GM18508 (cell line): ENCODE measurements around the gene PRKG1.
"Not testable (repeated sequence)": the region's sequence is repeated elsewhere in the genome, so short reads cannot be mapped to it uniquely, and the experiment has no call there.

Source experiments
- ATAC-seq: cut with Tn5 transposase; IDR thresholded peaks from one replicate; pipeline ENCODE4 v1.9.1; 2021; ENCODE audit warnings: moderate number of reproducible peaks; ENCODE audit not compliant: insufficient read depth, unreplicated experiment

PRKG1 gene

GRCh38 chr10:51983481-51983880, 909.2 kb downstream of the PRKG1 start:
- no peak for ATAC-seq

DNA sequence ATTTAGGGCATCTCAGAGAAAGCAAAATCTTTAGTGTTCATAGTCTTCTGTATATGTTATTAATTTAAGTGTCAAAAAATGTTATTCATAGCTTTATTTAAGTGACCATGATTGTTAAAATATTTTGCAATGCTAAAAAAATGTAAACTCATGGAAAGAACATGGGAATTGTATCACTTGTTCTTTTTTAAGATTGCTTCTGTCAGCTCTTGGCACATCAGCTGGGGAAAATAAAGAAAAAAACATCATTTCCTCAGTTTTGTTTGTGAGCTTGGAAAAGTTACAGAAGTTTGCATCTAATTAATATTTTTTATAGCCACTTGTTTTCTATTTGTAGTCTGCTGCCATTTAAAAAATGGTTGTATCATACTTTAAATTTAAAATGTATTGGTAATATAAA, 911.0 kb downstream of the PRKG1 start:
- ATAC-seq, result no peak

DNA sequence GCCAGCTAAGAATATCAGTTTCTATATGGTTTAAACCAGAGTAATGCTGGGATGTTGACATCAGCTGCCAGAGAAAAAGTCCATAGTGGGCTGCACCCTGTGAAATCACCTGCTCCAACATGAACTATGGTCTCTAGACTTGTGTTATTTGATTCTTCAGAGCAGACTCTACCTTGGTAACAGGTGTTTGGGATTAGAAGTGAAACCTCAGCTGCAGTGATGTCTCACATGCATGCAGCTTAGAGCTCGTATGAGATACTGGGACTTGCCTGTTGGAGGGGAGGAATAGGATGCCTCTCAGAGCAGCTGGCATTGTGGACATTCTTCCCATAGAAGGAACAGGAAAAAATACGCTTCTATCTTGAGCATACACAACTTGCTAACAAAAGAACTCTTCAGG, 912.2 kb downstream of the PRKG1 start:
- ATAC-seq, result no peak

DNA sequence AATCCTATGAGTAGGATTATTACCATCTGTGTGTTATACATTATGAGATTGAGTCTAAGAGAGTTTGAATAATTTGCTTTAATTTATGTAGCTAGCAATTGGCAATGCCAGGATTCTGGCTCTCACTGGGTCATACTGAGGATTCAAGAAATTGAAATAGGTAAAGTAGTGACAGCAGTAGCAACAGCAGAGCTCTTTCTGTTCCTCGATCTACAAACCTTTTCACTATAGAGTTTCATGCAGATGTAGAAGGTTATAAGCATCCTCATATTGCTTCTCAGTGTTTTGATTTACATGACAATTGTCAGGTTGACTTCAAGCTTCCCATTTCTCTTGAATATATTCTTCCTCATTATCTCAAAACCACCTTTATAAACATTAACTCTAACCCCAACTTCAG, 919.2 kb downstream of the PRKG1 start:
- ATAC-seq, result no peak

- no peak for ATAC-seq
Measured at GRCh38 chr10:51999096-51999495, 924.8 kb downstream of the PRKG1 start.

DNA sequence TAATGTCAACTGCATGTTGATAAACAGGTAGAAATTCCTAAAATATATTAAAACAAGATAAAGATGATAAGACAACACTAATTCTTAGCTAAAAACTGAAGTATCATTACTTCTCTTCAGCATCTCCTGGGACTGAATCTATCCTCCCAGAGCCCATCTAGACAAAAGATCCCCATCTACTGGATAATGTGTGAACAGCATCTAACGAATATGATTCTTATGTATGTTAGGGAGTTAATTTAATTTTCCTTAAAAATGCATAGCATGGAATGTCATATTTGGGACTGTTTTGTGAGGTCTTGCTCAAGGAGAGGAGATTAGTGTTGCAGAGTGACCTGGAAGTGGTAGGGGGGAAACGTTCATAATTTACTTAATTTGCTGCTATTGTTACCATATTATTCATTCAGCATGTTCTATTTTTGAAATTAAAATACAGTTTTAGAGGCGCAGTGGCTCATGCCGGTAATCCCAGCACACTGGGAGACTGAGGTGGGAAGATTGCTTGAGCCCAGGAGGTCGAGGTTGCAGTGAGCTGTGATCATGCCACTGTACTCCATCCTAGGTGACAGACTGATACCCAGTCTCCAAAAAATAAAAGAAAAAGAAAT, 930.2 kb downstream of the PRKG1 start:
- ATAC-seq, result no peak

DNA sequence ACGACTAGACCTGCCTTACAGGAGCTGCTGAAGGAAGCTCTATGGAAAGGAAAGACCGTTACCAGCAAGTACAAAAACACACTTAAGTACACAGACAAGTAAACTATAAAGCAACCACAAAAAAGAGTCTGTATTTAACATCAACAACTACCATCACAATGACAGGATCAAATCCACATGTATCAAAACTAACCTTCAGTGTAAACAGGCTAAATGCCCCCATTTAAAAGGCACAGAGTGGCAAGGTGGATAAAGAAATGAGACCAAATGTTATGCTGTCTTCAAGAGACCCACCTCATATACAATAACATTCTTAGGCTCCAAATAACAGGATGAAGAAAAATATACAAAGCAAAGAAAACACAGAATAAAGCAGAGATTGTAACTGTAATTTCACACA, 932.8 kb downstream of the PRKG1 start:
- no peak for ATAC-seq

GRCh38 chr10:52011118-52011517, 936.8 kb downstream of the PRKG1 start:
- ATAC-seq, result no peak

DNA sequence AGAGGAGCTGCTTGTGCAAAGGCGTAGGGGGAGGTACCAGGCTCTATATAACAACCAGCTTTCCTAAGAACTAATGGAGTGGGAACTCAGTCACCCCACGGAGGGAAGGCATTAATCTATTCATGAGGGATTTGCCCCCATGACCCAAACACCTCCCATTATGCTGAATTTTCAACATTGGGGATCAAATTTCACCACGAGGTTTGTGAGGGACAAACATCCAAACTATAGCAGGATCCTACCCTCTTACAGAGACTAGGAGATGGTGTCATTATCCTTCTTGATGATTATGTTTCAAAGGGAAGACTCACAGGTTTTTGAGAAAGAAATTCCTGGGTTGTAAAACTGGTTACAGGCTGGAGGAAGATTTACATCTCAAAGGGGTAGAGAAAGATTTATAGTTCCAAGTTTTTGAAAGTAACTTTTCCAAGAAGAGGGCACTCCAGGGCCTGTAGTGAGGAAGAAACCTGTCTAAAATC, 944.8 kb downstream of the PRKG1 start:
- ATAC-seq, result no peak

- ATAC-seq, result no peak
Measured at GRCh38 chr10:52019656-52020055, 945.4 kb downstream of the PRKG1 start.

DNA sequence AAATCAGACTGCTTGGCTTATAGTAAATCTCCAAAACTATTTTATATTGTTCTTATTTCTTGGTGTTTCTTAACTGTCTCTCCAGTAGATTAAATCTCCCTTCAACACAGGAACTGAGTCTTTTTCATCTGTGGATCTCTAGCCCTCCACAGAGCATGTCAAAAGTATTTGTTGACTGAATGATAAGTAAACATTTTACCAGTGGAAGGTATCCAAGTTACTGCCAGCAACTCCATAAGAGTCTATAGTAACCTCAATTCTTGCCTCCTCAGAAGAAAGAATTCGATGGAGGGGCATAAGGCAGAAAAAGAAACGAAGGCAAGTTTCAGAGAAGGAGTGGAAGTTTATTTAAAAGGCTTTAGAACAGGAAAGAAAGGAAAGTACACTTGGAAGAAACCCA, 945.9 kb downstream of the PRKG1 start:
- no peak for ATAC-seq

- ATAC-seq, result no peak
Measured at GRCh38 chr10:52020702-52021101, 946.4 kb downstream of the PRKG1 start.

GRCh38 chr10:52027055-52027705, 952.9 kb downstream of the PRKG1 start:
- ATAC-seq, result no peak

DNA sequence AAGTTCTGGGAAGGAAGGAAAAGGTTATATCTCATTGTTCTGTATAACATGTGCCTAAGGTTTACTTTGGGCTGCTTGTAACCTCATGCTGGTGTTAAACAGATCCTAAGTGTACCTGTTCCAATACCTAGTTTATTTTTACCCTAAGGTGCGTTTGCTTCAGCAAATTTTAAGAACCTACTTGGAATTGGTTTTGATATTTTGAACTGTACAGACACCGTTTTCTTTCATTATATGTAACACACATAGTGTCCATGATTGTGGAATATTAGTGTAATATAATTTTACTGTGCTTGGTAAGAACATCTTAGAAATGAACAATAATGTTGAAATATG, 954.2 kb downstream of the PRKG1 start:
- no peak for ATAC-seq

- no peak for ATAC-seq
Measured at GRCh38 chr10:52029628-52030027, 955.3 kb downstream of the PRKG1 start.

GRCh38 chr10:52030051-52030790, 955.9 kb downstream of the PRKG1 start:
- ATAC-seq, result no peak

DNA sequence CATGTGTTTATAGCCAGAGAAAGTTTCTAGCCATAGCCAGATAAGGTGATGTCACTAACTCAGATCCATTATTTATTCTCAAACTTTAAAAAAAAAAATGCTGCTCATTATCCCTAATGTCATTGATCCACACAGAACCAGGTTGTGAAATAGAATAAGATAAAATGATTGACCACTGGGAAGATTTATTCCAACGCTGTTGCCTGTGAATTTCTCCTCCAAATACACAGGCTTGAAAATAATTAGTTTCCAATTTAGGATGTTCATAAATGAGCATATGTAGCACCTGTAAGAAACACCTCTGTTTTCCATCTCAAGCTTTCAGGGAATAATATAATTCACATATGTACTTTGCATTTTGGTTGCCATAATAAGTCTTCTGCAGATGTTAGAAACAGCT, 956.7 kb downstream of the PRKG1 start:
- no peak for ATAC-seq

DNA sequence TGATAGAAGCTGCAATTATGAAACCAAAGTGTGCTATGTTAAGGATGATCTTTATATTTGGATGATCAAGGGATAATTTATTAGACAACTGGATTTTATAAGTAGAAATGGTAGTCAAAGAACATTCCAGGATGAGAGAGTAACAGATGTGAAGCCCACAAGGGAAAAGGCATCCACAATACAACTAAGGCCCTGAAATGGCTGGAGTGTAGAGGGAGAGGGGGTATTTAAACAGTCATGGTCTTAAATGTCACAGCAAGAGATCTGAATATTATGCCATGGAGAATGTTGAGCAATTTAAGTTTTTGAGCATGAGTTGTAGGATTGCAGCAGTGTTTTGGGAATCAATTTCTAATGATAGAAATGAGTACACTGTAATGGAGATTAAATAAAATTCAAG, 957.5 kb downstream of the PRKG1 start:
- ATAC-seq, result no peak

DNA sequence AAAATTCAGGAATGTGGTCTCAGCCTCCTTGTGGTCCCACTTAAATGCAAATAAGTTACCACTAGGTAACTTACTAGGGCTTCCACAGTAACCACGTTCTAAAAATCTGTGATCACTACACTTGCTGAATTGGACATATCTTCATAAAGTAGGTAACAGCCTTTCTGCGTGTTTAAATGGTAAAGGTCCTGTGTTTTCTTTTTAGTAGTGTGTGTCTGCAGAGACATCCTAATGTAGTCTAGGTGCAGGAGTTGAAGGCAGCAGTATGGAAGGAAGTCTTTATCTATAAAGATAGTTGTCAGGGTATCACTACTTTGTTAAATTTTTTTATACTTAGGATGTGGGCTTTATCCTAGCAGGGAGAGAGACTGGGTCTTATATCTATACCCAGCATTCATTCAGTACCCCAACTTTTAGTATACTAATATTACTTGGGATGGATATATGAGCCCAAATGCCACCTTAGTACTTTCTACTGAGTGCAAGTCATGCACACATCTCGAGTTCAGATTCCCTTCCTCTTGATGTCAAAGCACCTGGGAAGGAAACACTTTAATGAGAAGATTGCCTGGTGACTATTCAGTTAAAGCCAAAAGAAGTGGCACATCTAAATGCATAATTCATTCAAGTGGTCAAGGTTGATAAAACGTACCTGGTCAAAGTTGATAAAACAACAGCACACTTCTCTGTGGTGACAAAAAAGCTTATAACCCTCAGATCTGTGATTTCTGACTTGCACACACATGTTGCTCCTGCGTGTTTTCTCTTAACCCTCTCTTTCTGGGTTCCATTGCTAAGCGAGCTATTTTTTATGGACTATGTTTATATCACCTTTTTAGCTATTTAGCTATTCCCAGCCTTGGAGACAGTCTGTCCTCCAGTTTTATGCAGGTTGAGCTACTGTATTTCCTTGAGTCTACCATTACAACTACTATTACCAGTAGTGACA, 958.7 kb downstream of the PRKG1 start:
- no peak for ATAC-seq

- ATAC-seq, result not testable (repeated sequence)
Measured at GRCh38 chr10:52039002-52039793, 964.9 kb downstream of the PRKG1 start.
